GM18907 (cell line): ENCODE measurements around the gene KDM1A.
A peak's percentile ranks its signal among the peaks of the same experiment; 100 is the strongest.
"Not testable (repeated sequence)": the region's sequence is repeated elsewhere in the genome, so short reads cannot be mapped to it uniquely, and the experiment has no call there.

Experiments
- ATAC-seq: cut with Tn5 transposase; IDR thresholded peaks from one replicate; pipeline ENCODE4 v1.9.1; 2021; ENCODE audit warnings: mild to moderate bottlenecking, moderate library complexity; ENCODE audit not compliant: unreplicated experiment

Gene KDM1A

DNA sequence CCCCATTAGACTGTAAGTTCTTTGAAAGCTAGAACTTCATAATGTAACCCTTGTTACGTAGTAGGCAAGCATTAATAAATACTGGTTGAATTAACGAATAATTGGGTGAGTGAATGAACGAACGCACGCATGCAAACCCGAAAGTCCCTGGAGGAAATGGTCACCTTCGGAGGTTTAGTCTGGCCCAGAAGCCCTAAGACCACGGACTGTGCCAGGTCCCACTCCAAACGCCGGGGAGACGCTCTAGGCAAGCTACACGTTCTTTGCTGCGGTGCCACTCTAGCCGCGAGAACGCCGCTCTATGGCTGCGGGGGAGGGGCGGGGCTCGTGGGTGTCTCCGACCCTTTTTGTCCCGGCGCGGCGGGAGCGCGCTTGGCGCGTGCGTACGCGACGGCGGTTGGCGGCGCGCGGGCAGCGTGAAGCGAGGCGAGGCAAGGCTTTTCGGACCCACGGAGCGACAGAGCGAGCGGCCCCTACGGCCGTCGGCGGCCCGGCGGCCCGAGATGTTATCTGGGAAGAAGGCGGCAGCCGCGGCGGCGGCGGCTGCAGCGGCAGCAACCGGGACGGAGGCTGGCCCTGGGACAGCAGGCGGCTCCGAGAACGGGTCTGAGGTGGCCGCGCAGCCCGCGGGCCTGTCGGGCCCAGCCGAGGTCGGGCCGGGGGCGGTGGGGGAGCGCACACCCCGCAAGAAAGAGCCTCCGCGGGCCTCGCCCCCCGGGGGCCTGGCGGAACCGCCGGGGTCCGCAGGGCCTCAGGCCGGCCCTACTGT is at the start of gene KDM1A:
Gene KDM1A (plus strand): TSS at position 375 of the 769 bp plus-strand sequence. CDS start 129 bp downstream, at position 504.
- peak; percentile 92 for ATAC-seq

DNA sequence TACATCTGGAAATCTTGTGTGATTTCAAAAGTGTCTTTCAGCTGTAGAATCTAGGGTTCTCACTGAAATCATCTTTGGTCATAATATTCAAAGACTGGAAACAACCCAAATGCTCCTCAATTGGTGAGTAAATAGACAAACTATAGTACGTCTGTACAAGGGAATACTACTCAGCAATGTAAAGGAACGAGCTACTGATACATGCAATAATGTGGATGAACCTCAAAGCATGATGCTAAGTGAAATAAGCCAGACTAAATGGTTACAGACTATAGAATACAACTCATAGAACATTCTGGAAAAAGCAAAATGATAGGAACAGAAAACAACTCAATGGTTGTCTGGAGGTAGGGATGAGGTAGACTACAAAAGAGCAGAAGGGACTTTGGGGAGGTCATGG is 49.2 kb upstream of the KDM1A start:
- no peak for ATAC-seq

DNA sequence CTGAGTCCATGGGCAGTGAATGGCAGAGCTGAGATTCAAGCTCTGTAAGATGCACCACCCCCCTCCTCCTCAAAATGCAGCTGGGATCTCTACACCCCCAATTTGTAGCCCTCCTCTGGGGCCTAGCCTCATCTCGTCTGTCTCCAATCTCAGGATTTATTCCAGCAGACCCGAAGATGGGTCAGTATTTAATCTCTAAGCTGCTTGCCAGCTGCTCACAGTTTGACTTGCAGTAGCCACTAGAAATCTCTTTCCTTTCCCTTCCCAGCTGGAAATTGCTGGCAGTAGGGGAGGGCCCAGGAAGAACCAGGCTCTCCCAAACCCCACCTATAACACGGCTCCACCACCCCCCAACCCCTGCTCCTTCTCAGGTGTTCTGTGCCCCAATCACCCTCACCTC is 48.1 kb upstream of the KDM1A start:
- no peak for ATAC-seq

DNA sequence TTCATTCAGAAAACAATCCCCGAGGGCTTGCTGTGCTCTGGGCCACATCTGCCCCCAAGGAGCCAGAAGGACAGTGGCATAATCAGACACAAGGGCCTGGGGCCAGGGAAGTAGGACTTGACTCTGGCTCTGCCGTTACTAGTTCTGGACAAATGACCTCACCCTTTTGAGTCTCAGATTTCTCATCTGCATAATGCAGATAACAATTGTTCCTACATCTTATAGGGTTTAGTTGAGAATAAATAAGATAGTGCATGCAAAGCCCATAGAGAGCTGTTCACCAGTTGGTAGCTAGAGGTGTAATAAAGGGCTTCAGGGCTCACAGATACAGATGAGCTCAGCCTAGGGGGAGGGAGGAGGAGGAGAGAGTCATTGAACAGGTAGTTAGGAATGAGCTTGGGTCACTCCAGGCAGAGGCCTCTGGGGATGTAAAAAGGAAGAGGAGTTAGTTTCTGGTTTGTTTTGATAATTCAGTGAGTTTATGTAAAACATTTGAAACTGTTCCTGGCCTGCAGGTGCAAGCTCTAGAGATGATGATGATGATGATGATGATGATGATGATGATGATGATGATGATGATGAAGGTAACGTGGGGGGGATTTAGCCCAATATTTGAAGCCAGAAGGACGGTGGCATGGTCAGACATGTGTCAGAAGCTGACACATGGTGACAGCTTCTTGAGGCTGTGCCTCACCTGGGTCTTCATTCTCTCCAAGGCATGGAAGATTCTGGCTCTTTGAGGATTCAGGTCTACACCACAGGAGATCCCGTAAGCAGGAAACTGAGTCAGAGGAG is 47.5 kb upstream of the KDM1A start:
- ATAC-seq, result no peak

DNA sequence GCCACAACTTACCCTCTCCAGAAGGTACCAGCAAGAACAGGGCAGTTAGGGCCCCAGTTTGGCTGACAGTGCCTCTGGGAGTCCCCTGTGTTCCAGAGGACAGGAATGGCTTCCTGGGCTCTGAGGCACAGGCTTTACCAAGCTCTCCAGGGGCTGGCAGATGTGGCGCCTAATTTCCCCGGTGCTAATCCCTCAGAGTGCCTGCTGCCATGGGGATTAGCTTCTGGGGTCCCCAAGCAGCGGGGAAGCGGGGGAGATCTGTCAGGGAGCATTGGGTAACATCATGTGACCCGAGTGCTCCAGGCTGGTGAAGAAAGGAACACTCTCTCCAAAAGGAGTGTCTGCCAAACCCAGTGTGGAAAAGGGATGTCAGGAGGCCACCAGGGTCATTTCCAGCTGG is 46.5 kb upstream of the KDM1A start, which contains the start of gene LACTBL1:
Gene LACTBL1 (minus strand): TSS at position 107 of the 400 bp plus-strand sequence. CDS start 550 bp downstream, outside the sequence.
- no peak for ATAC-seq

DNA sequence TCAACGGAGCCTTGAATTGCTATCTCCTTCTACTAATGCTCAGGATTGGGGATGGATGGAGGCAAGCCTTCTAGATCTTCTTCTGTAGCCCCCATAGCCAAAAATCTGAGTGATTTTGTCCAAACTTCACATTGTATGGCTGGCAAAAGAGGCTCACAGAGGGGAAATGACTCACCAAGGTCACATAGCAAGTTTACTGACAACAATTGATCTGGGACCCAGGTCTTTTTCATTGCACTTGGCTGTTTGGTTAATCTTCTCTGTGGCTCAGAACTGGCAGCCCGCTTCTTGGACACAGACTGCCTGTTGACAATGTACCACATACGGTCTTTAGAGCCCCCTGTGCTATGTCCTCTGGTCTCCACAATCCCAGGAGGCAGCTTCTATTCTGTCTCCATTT is 43.6 kb upstream of the KDM1A start:
- ATAC-seq, result no peak

DNA sequence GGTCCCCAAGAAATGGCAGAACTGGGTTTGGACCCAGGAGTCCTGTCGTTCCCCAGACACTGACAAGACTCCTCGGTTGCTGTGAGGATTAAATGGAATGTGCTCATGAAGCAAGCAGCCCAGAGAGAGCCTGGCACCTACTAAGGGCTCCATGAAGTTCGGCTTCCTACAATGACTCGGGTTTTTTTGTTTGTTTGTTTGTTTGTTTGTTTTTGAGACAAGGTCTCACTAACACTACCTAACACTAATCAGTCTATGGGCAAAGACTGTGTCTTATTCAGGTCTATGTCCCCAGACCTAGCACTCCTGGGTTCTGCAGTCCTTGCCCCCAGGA is 43.2 kb upstream of the KDM1A start:
- ATAC-seq, result no peak

DNA sequence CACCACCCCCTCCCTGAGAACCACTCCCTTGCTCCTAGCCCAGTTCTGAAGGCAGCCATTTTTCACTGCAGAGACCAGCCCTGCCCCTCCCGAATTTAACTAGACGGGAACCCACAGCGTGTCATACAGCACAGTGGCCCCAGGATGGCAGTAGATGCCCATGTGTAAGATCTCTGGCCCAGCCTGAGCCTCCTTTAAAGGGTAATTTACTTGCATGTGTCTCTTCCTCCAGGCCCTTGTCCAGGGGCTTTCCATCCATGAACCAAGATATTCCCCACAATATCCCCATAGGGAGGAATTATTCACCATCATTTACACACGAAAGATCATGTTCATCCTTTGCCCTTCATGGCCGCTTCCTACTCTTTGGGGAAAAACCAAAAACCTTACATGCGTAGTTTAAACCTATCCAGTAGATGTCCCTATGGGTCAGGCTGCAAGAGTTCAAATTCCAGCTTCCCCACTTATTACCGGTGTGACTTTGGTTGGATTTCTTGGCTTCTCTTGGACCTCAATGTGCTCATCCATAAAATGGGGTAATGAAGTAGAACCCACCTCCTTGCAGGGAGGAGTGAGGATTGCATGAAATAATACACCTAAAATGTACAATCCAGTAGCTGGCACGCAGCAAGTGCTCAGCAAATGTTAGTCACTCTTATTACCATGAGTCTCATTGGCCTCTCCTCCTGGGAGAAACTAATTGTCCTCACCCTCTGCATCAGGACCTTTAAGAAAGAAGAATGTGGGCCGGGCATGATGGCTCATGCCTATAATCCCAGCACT is 42.6 kb upstream of the KDM1A start:
- ATAC-seq, result no peak

DNA sequence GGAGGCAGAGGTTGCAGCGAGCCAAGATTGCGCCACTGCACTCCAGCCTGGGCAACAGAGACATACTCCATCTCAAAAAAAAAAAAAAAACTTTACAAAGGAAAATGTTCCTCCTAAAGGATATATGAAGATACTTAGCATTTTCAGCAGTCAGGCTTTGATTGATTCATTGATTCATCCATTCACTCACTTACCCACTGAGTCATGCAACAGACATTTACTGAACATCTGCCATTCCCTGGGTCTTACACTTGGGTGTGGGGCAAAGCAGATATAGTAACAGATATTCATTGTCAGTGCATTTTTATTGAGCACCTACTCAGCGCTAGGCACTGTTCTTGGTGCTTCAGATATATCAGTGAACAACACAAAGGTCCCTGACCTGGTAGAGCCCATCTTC is 41.0 kb upstream of the KDM1A start:
- ATAC-seq, result no peak

DNA sequence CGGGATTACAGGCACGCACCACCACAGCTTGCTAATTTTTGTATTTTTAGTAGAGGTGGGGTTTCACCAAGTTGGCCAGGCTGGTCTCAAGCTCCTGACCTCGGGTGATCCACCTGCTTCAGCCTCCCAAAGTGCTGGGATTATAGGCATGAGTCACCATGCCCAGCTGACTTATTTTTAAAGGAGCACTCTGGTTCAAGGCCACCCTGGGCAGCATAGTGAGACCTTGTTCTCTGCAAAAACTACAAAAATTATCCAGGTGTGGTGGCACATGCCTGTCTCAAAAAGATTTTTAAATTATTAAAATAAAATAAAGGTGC is 38.8 kb upstream of the KDM1A start:
- ATAC-seq, result not testable (repeated sequence)

DNA sequence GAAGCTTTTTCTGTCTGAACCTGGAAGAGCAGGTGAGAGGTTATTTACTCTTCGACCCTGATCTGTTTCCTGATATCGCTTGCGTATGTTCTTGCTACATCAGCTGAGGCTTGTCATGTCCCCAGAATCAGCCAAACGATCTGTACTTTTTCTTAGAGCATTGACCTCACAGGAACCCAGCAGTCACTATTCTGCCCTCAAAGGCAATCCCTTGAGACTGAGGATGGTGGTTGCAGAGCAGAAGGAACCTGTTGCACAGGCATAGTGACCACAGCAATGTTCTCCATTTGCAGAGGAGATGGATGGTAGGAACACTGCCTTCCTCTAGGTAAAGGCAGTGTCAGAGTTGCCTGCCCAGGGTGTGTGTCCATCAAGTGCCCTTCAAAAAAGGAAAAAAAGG is 35.3 kb upstream of the KDM1A start:
- no peak for ATAC-seq

DNA sequence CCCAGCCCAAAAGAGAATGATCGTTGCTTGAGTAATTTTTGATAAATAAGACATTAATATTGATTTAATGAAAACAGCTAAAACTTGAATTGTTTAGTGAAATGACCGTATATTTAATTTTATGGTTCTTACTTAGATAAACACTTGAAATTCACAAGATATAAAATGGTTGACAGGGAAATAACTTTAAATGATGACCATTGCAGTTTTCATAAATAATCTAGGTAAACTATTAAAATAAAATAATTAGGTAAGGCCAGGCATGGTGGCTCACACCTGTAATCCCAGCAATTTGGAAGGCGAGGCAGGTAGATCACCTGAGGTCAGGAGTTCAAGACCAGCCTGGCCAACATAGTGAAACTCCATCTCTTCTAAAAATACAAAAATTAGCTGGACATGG is 26.9 kb upstream of the KDM1A start:
- not testable (repeated sequence) for ATAC-seq

DNA sequence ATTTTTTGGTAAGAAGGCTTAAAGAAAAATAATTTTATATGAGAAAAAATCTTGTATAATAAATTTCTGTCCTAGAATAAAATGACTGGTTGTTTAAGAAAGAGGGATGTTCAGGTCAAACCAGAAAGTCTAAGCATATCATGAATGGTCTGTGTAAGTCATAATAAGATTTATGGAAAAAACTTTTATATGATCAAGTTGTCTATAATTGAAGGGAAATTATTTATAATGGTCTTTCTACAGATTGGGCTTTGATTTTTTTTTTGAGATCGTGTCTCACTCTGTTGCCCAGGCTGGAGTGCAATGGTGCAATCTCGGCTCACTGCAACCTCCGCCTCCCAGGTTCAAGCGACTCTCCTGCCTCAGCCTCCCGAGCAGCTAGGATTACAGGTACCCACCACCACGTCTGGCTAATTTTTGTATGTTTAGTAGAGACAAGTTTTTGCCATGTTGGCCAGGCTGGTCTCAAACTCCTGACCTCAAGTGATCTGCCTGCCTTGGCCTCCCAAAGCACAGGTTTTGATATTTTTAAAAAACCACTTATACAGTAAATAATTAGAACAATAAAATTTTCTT is 26.0 kb upstream of the KDM1A start:
- not testable (repeated sequence) for ATAC-seq

DNA sequence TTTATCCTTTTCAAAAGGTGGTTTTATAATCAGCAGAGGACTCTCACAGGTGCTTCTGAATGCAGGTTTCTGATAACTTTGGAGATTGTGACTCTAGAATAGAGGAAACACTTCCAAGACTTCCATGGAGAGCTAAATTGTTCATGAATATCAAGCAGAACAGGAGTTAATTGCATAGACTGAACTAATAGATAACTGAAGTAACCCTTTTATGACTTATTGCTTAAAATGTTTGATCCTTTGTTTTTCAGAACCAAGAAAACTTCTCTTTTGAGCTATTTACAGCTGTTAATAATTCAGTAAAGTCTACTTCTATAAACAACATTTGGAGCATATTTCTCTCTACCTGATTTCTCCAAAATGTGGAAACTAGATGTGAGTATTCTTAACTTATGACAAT is 23.5 kb upstream of the KDM1A start:
- ATAC-seq, result no peak

DNA sequence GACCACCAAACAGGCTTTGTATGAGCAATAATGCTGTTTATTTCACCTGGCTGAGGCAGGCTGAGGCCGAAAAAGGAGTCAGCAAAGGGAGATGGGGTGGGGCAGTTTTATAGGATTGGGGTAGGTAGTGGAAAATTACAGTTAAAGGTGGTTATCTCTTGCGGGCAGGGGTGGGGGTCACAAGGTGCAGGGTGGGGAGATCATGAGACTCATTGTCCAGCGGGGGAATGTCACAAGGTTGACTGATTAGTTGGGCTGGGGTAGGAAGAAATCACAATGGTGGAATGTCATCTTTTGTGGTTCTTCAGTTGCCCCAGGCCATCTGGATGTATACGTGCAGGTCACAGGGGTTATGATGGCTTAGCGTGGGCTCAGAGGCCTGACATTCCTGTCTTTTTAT is 21.7 kb upstream of the KDM1A start:
- not testable (repeated sequence) for ATAC-seq

DNA sequence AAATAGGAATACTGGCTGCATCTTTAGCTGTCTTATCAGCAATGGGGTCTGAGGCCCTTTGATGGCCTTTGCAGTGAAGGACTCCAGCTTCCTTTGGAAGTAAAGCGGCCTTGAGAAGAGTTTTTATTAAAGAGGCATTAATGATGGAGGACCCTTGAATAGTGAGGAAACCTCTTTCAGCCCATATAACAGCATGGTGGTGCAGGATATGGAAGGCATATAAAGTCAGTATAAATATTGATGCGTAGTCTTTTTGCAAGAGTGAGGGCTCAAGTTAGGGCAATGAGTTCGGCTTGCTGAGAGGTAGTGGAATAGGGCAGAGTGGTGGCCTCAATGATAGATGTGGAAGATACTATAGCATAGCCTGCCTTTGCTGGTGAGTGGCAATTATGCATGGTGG is 19.1 kb upstream of the KDM1A start:
- ATAC-seq, result not testable (repeated sequence)

DNA sequence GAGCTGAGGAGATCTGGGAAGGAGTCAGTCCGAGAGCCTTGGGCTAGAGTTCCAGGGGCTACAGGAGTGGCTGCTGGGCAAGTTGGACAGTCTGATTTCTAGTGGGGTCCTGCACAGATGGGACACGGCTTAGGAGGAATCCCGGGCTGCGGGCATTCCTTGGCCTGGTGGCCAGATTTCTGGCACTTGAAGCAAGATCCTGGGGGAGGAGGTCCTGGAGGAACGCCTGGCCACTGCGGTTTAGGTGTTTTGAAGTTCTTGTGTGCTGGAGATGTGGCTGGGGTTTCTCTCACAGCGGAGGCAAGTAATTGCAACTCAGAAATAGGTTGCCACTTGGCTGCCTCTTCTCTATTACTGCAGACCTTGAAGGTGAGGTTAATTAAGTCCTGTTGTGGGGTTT is 17.1 kb upstream of the KDM1A start:
- ATAC-seq, result not testable (repeated sequence)

DNA sequence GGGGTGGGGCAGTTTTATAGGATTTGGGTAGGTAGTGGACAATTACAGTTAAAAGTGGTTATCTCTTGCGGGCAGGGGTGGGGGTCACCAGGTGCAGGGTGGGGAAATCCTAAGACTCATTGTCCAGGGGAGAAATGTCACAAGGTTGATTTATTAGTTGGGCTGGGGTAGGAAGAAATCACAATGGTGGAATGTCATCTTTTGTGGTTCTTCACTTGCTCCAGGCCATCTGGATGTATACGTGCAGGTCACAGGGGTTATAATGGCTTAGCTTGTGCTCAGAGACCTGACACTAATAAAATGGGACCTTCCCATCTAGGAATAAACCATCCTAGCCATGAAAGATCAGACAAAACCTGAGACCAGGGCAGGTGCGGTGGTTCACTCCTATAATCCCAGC is 15.2 kb upstream of the KDM1A start:
- ATAC-seq, result no peak

DNA sequence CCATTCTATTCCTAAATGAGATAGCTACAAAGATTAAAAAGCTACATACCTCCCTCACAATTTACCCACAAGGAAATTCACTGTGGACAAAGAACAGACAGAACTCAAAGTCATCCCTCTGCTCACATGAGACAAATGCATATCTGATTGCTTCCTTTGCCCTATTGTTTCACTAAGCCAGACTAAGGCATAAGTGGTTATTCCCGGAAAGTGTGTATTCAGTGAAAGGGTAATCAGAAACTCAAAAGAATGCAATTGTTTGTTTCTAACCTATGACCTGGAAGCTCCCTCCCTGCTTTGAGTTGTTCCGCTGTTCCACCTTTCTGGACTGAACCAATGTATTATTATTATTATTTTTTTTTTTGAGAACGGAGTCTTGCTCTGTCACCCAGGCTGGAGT is 14.5 kb upstream of the KDM1A start:
- ATAC-seq, result not testable (repeated sequence)

DNA sequence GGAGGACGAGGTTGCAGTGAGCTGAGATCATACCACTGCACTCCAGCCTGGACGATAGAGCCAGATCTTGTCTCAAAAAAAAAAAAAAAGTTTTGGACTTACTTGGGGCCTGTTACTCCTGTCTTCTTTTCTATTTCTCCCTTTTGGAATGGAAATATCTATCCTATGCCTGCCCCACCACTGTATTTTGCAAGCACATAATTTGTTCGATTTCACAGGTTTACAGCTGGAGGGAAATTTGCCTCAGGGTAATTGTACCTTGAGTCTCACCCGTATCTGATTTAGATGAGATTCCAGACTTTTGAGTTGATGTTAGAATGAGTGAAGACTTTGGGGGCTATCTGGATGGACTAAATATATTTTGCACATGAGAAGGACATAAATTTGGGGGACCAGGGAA is 12.2 kb upstream of the KDM1A start:
- no peak for ATAC-seq

DNA sequence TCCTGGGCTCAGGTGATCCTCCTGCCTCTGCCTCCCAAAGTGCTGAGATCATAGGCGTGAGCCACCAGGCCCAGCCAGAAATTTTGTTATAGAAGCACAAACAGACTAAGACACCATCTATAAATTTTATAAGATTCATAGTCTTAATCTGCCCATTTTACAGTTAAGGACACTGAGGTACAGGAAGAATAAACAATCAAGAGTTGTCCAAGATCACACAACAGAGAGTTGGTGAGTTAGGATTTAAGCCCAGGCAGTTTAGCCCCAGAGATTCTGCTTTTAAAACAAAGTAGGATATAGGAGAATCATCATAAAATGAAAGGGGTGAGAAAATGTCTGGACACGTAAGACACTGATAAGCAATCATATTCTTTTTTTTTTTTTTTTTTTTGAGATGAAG is 10.4 kb upstream of the KDM1A start:
- no peak for ATAC-seq
